IPS-18a (cell line): ENCODE data around the gene TRAF2.
A peak's percentile ranks its signal among the peaks of the same experiment; 100 is the strongest.
"Not testable (repeated sequence)": the region's sequence is repeated elsewhere in the genome, so short reads cannot be mapped to it uniquely, and the experiment has no call there.

Experiments
- H3K27ac ChIP-seq: one replicate; pipeline ENCODE4 v1.5.1; 2013; ENCODE audit warnings: low read length
- H3K27me3 ChIP-seq: one replicate; pipeline ENCODE4 v1.6.1; 2013; ENCODE audit warnings: mild to moderate bottlenecking, low read length; ENCODE audit not compliant: control insufficient read depth, insufficient read depth
- H3K36me3 ChIP-seq: one replicate; pipeline ENCODE4 v1.6.1; 2013; ENCODE audit warnings: low read depth, low read length; ENCODE audit not compliant: control insufficient read depth
- H3K4me1 ChIP-seq: one replicate; pipeline ENCODE4 v1.6.1; 2013; ENCODE audit warnings: low read depth, low read length; ENCODE audit not compliant: control insufficient read depth
- H3K4me3 ChIP-seq: one replicate; pipeline ENCODE4 v1.5.1; 2013; ENCODE audit warnings: low read length
- H3K9ac ChIP-seq: one replicate; pipeline ENCODE4 v1.6.1; 2013; ENCODE audit warnings: mild to moderate bottlenecking, low read length, moderate library complexity
- H3K9me3 ChIP-seq: one replicate; pipeline ENCODE4 v1.6.1; 2013; ENCODE audit warnings: low read depth, low read length; ENCODE audit not compliant: control insufficient read depth

Gene TRAF2, protein sequence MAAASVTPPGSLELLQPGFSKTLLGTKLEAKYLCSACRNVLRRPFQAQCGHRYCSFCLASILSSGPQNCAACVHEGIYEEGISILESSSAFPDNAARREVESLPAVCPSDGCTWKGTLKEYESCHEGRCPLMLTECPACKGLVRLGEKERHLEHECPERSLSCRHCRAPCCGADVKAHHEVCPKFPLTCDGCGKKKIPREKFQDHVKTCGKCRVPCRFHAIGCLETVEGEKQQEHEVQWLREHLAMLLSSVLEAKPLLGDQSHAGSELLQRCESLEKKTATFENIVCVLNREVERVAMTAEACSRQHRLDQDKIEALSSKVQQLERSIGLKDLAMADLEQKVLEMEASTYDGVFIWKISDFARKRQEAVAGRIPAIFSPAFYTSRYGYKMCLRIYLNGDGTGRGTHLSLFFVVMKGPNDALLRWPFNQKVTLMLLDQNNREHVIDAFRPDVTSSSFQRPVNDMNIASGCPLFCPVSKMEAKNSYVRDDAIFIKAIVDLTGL

GRCh38 chr9:136885950-136886578 is at the start of gene TRAF2:
Gene TRAF2 (plus strand): TSS chr9:136886516. CDS start chr9:136898741, 12,225 bp downstream.
- H3K9ac ChIP-seq: peak within 1 kb of the TSS; percentile 79
- no peak within 1 kb of the TSS for H3K27ac ChIP-seq
- no peaks in the 10 kb centered on the region for H3K4me1 ChIP-seq
- H3K4me3 ChIP-seq: peak within 1 kb of the TSS; percentile 81
- no peaks in the 10 kb centered on the region for H3K36me3 ChIP-seq
- H3K9me3 ChIP-seq: no peaks in the 10 kb centered on the region
- H3K27me3 ChIP-seq: no peaks in the 10 kb centered on the region

DNA sequence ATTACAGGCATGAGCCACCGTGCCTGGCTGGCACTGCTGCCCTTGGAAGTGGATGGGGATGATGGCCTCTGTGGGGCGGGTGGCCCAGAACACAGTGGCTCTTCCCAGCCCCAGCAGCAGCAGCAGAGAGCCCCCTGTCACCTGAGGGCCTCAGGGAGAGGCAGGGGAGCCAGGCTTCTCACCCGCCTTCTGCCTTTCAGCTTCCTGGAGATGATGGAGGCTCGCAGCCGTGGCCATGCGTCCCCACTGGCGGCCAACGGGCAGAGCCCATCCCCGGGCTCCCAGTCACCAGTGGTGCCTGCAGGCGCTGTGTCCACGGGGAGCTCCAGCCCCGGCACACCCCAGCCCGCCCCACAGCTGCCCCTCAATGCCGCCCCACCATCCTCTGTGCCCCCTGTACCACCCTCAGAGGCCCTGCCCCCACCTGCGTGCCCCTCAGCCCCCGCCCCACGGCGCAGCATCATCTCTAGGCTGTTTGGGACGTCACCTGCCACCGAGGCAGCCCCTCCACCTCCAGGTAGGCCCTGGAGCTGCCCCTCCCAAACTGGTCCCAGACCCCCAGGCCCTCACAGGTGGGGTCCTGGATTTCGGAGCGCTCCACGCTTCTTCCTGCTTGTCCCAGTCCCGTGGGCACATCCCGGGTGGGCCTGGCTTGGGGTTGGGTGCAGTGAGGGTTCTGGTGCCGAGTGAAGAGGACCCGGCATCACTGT is 49.0 kb upstream of the TRAF2 start:
- H3K27ac ChIP-seq: no peak overlapping the region
- H3K9me3 ChIP-seq: no peaks in the 10 kb centered on the region

GRCh38 chr9:136837856-136838277 is 48.4 kb upstream of the TRAF2 start:
- not testable (repeated sequence) for H3K9ac ChIP-seq, H3K27me3 ChIP-seq, H3K4me3 ChIP-seq, H3K9me3 ChIP-seq, H3K27ac ChIP-seq
- Histone ChIP-seq H3K36me3 (peaks cover 12% of the 10 kb centered on the region), H3K4me1 (peaks cover 19% of the 10 kb centered on the region)

More for the DNA sequence above, 49.0 kb upstream of the TRAF2 start:
- H3K36me3 ChIP-seq: peaks cover 17% of the 10 kb centered on the region
- no peak overlapping the region for H3K4me3 ChIP-seq
- H3K27me3 ChIP-seq: no peaks in the 10 kb centered on the region
- peaks cover 19% of the 10 kb centered on the region for H3K4me1 ChIP-seq
- no peak overlapping the region for H3K9ac ChIP-seq

DNA sequence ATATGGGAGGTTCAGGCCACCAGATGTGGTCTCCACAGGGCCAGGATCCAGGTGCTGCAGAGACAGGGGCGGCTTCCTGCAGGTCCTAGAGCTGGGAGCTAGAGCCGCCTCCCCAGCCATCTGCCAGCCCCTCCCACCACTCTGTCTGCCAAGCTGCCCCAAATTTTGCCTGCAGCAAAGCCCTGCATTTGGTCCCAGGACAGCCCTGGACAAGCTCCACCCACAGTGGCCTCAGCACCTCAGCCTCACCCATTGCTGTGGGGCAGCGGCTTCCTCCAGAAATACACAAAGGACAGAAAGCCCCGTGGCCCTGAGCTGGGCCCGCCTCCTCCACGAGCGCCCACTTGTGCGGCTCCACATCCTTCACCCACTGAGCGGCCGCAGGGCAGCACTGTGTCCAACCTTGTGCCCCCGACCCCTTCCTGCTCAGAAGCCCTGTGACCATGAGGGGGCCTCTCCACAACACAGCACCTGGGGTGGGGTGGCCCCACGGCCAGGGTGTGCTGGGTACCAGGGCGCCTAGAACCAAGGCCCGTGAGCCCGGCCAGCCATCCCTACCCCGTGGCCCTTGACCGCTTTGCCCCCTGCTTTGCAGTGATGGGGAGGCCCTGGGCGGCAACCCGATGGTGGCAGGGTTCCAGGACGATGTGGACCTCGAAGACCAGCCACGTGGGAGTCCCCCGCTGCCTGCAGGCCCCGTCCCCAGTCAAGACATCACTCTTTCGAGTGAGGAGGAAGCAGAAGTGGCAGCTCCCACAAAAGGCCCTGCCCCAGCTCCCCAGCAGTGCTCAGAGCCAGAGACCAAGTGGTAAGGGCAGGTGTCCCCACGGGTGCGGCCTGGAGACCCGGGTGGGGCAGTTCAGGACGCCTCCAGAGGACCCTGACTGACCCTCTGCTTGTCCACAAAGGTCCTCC is 47.7 kb upstream of the TRAF2 start:
- H3K27ac ChIP-seq: no peak overlapping the region
- H3K27me3 ChIP-seq: no peaks in the 10 kb centered on the region
- H3K9ac ChIP-seq: no peak overlapping the region
- H3K36me3 ChIP-seq: peaks cover 12% of the 10 kb centered on the region
- no peaks in the 10 kb centered on the region for H3K9me3 ChIP-seq
- peaks cover 19% of the 10 kb centered on the region for H3K4me1 ChIP-seq
- H3K4me3 ChIP-seq: no peak overlapping the region

GRCh38 chr9:136839229-136840139 is 46.8 kb upstream of the TRAF2 start:
- H3K36me3 ChIP-seq: peaks cover 12% of the 10 kb centered on the region
- no peaks in the 10 kb centered on the region for H3K9me3 ChIP-seq
- no peak overlapping the region for H3K4me3 ChIP-seq
- H3K9ac ChIP-seq: no peak overlapping the region
- no peak overlapping the region for H3K27ac ChIP-seq
- peaks cover 19% of the 10 kb centered on the region for H3K4me1 ChIP-seq
- H3K27me3 ChIP-seq: no peaks in the 10 kb centered on the region

DNA sequence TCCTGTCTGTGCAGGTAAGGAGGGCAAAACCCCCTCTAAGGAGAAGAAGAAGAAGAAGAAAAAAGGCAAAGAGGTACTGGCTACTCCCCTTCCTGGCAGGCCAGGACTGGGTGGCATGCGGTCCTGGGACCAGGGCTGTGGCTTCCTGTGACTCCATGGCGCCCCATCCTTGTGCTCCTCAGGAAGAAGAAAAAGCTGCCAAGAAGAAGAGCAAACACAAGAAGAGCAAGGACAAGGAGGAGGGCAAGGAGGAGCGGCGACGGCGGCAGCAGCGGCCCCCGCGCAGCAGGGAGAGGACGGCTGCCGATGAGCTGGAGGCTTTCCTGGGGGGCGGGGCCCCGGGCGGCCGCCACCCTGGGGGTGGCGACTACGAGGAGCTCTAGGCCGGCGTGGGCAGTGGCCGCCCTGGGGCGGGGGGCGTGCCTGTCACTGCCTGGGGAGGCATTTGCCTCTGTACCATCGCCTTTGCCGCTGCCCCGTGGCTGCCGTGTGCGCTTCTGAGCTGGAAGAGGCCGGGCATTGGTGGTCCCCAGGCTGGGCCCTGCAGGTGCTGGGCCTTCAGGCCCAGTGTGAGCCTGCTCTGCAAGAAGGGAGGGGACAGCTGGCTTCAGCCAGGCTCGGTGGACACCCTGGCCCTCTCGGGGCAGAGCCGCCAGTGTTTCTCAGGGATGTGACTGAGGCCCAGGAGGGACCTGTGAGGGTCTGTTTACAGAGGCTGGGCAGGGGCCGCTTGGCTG is 46.0 kb upstream of the TRAF2 start:
- Histone ChIP-seq H3K36me3 (peaks cover 12% of the 10 kb centered on the region), H3K27me3 (no peaks in the 10 kb centered on the region), H3K27ac (no peak overlapping the region), H3K4me1 (peaks cover 19% of the 10 kb centered on the region), H3K4me3 (no peak overlapping the region), H3K9me3 (no peaks in the 10 kb centered on the region), H3K9ac (no peak overlapping the region)

GRCh38 chr9:136840877-136841645 is 45.3 kb upstream of the TRAF2 start:
- no peaks in the 10 kb centered on the region for H3K27me3 ChIP-seq
- peaks cover 12% of the 10 kb centered on the region for H3K36me3 ChIP-seq
- H3K4me1 ChIP-seq: peaks cover 19% of the 10 kb centered on the region
- no peaks in the 10 kb centered on the region for H3K9me3 ChIP-seq
- H3K9ac ChIP-seq: no peak overlapping the region
- no peak overlapping the region for H3K4me3 ChIP-seq
- no peak overlapping the region for H3K27ac ChIP-seq

- not testable (repeated sequence) for H3K4me3 ChIP-seq, H3K27me3 ChIP-seq, H3K27ac ChIP-seq, H3K9ac ChIP-seq, H3K9me3 ChIP-seq
- Histone ChIP-seq H3K4me1 (peaks cover 19% of the 10 kb centered on the region), H3K36me3 (peaks cover 12% of the 10 kb centered on the region)
These were observed 44.5 kb upstream of the TRAF2 start for GRCh38 chr9:136841646-136842379.

DNA sequence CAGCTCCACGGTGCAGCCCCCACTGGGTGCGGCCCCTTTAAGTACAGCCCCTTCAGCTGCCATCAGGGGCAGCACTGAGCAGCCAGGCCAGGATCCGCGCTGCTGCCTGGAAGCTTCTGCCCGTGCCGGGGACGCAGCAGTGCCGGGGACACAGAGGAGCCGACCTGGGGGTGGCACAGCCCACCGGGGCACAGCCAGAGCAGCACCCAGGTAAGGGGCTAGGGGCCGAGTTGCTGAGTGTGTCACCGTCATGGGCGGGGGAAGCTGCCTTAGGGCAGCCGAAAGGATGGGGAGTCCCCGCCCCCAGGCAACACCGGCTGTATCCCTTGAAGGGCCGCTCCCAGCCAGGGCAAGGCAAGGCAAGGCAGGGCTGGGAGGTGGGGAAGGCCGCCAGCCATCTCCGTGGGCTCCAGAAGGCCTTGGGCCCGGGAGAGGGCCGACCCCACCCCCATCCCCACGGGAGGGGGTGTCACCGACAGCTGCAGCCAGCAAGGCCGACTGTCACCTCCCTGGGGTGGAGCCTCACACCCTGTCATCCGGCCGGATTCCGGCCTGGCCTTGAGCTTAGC is 43.9 kb upstream of the TRAF2 start, which contains the start of gene AJM1:
TSS of gene AJM1 (plus strand) at position 99 of the 569 bp plus-strand sequence. CDS start 1,937 bp downstream, outside the sequence.
- H3K27me3 ChIP-seq, H3K27ac ChIP-seq, H3K9ac ChIP-seq, H3K9me3 ChIP-seq: not testable (repeated sequence)
- Histone ChIP-seq H3K4me3 (peak within 1 kb of the TSS; percentile 37), H3K4me1 (peaks cover 19% of the 10 kb centered on the region), H3K36me3 (peaks cover 12% of the 10 kb centered on the region)
